GM19193 (cell line): ENCODE data around the gene MALRD1.

Experiments
- POLR2A ChIP-seq: IDR thresholded peaks from 4 replicates; pipeline ENCODE4 v1.6.1; 2011; ENCODE audit not compliant: insufficient read depth, insufficient read length; ENCODE audit errors: extremely low read depth

The MALRD1 gene

DNA sequence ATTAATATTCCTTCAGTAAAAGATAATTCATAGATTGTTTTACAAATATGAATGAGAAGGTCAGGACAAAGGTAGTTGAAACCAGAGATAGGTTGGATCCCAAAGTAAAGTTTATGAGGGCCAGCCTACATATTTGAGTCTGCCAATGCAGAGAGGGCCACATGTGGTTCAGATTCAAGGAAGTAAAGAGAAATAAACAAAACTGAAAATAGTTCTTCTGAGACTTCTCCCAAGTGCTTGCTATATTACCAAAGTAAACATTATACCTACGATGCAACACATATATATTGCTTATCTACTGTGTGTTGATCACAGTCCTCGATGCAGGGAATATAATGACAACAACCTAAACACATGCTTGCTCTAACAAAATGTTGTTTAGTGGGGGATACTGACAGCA, 109.8 kb downstream of the MALRD1 start:
- TF ChIP-seq POLR2A, result no peak

DNA sequence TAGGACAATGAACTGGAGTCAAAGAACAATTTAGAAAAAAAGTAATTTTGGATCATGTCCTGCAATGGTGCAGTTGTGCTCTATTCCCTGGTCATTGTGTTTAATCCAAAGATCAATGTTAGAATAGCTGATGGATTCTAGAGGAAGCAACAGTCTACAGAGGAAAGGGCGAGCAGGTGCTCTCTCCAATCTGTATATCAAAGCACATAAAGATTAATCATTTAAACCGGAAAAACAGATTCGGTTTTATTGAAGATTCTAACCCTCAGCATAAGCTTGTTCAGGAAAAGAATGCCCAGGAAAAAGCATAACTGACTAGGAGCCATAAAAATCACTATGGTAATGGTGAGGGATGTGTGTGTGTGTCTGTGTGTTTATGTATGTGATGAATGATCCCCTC, 110.3 kb downstream of the MALRD1 start:
- no peak for TF ChIP-seq POLR2A

DNA sequence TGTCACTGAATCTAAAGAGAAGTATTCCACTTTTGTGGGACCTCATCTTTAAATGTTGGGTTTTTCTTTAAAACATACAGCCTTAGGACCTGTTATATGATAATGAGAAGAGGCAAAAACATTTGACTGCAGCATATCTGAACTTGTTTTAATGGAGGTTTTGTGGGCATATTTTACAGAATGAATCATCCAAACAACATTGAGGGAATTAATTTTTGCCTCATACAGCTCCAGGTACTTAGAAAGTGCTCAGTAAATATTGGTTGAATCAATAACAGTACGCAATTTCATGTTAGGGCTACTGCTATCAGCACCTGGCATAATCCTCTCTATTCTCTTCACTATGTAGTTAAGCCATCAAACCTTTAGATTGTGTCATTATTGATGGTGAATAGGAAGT, 115.9 kb downstream of the MALRD1 start:
- TF ChIP-seq POLR2A, result no peak

DNA sequence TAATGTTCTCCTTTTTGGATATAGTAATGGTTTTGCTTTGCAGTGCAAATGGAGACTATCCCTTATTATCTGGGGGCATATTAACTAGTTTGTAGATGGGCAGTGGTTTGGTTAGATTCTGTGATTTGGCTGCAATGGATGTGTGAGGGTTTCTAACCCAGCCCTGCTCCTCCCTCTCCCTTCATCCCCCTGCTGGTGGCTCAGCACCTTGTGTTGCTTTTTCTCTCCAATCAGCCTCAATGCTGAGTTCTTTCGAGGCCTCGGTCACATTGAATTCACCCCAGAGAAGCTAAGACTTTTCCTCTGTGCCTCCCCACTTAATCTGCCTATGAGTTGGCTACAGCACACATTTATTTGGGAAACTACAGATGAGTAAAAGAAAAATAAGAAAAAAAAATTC, 120.0 kb downstream of the MALRD1 start:
- no peak for TF ChIP-seq POLR2A

DNA sequence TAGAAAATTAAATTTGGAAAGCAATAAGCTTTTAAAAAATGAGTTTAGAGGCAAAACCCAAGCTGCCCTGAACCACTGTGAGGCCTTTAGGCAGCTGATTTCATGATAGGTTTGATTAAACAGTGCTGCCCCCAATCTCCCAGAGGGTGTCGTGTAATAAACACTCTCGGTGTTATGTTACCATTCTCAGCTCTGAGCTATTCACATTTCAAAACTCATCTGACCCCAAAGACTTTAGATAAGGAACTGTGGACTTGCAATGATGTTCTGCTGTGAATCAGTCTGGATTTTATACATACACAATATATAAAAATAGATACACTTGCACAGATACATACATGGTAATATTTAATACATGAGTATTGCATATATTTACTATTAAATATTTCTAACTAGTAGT, 120.4 kb downstream of the MALRD1 start:
- TF ChIP-seq POLR2A, result no peak

DNA sequence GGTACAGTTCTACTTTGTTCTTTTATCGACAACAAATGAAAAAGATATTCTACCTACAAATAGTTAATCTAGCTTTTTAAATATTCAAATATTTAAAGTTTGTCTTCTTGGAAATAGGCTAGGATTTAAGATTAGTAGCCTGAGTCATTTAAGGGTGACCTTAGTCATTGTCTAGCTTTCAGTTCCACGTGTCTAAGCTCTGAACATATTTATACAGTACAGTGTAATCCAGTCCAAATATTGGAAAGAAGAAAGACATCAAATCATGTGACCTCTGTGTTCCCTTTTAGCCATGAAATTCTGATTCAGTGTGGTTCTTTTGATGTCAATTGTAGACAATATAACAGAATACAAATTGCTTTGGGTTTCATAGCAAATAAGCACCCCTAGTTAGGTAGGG, 121.1 kb downstream of the MALRD1 start:
- no peak for TF ChIP-seq POLR2A

DNA sequence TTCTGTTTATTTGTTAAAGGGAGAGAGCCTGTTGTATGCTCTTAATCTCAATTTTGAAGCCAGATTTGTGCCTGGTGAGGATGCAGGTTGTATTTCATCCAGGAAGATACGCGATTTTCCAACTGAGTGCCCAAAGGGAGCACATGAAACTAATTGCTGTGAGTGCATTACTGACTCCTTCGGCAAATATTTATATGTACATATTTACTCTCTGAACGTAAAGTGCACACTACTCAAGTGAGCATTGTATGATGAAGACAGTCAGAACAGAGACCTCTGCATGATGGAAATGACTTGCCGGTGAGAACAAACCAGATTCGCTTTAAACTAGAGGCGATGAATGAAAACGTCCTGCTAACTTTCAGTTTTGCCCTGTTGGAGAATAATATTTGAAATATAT, 130.1 kb downstream of the MALRD1 start:
- TF ChIP-seq POLR2A, result no peak

DNA sequence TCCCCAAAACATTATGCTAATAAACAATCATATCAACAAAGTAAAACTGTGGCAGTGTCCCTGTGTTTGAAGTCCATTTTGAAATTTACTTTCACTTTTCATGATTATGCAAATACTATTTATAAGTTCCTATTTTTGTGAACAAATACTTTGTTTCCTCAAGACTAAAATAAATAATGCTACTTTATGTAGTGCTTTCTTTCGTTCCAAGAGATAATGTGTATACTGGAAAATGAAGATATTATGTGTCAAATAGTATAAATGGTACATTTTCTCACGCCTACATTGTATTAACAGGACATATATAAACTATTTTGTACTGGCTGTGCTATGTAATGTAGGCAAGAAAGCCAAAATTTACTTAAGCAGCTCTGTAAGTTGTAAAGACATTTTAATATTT, 136.3 kb downstream of the MALRD1 start:
- no peak for TF ChIP-seq POLR2A

DNA sequence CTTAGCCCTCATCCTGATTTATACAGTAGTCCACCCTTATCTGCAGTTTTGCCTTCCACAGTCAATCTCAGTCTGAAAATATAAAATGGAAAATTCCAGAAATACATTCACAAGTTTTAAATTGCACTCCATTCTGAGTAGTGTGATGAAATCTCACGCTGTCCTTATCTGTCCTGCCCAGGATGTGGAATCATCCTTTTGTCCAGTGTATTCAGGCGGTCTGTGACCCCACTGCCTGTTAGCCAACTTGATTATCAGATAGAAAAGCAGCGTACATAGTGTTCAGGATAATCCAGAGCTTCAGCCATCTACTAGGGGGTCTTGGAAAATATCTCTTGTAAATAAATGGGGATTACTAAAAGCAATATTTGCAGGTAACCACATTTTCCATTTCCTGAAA, 146.3 kb downstream of the MALRD1 start:
- no peak for TF ChIP-seq POLR2A

DNA sequence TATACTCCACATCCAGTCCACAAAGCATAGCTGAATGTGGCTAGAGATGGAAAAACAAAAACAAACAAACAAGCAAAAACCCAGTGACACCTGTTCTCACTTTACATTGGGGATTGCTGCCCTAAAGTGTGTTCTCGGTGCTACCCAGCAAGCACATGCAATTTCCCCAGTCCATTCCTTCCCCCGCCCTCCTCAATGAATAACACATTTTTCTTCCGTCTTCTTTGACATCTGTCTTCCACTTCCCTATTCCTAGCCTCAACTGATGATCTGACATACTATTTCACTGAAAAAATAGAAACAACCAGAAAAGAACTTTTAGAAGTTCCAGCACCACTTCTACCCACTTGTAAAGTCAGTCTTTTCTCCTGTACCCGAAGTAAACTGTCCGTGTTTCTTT, 147.1 kb downstream of the MALRD1 start:
- TF ChIP-seq POLR2A, result no peak

DNA sequence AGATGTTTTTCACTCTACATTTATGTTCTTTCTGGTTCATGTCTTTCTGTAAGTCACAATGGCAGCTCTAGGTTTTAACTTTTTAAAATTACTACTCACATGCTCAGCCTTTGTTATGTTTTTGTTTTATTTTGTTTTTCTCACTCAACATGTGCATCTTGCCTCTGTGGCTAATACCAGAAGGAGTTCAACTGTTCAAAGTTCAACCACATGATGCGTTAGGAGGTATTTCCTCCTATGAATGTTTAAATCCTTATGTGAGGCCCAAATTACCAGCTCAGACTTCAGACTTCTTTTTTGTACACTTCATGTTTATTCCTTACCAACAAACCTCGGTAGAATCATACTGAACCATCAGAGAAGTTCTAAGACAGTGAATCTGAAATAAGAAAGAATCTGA, 151.6 kb downstream of the MALRD1 start:
- no peak for TF ChIP-seq POLR2A

DNA sequence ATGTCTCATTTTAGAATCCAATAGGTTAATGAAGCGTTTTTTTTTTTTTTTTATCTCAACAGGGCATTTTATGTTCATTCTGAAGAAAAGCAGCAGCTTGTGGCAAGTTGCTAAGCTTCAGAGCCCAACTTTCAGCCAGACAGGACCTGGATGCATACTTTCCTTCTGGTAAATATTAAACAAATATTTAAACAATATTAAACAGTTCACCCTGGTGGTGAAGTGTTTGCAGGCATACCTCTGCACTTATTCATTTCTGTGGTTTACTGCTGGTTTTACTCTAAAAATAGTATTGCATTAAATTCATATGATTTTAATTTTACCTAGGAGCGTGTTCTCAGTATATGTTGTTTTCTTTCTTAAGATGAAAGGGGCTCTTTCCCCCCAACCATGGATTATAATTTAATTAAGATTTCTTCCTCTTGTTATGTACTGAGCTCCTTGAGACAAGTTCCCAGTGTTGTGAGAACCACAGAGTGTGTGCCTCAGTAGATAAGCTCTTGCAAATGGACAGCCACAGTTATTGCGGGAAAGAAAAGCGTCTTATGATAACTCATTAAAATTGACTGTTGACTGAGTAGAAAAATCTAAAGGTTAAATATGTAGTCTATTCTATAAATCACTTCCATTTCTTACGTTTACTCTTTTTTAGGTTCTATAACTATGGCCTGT, 155.8 kb downstream of the MALRD1 start:
- no peak for TF ChIP-seq POLR2A

DNA sequence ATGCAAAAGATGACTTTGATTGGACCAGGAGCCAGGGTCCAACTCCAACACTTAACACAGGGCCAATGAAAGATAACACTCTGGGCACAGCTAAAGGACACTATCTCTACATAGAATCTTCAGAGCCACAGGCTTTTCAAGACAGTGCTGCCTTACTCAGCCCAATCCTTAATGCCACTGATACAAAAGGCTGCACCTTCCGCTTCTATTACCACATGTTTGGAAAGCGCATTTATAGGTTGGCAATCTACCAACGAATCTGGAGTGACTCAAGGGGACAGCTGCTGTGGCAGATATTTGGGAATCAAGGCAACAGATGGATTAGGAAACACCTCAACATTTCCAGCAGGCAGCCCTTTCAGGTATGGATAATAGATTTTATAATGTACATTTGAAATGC, 160.7 kb downstream of the MALRD1 start:
- TF ChIP-seq POLR2A, result no peak

DNA sequence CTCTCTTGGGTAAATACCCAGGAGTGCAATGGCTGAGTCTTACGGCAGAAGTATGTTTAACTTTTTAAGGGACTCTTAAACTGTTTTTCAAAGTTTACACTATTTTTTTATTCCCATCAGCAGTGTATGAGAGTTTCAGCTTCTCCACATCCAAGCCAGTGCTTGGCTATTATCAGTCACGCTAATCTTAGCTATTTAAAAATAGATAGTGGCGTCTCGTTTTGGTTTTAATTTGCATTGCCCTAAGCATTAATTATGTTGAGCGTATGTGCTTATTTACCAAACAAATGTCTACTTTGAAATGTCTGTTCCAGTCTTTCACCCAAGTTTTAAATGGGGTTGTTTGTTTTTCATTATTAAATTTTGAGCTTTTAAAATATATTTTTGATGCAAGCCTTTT, 164.0 kb downstream of the MALRD1 start:
- no peak for TF ChIP-seq POLR2A

DNA sequence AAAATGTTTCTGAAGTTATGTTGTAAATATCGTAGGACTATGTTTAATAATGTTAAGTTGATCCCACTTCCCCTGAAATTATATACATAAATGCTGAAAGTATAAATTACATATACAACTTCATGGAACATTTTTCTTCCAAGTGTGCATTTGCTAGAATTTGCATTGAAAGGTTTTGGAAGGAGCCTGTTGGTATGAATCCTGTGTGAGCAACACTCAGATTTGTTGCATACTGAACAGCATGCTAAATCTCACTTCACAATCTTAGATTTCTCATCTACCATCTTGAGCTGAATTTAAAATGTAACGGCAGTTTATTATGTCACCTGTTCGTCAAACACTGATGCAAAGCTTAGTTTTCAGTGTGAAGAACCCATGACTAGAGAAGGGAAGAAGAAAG, 172.6 kb downstream of the MALRD1 start:
- TF ChIP-seq POLR2A, result no peak

DNA sequence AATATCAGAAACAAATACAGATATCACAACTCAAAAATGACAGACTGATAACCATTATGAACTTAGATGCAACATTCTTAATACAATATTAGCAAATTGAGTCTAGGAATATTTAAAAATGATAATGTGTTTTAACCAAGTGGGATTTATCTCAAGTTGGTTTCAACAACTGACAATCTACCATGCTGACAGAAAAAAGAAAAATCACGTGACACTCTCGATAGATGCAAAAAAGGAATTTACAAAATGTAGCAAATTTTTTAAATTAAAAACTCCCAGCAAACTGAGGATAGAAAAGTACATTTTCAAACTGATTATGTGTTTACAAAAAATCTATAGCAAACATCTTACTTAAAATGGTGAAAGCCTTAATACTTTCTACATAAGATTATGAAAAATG, 177.4 kb downstream of the MALRD1 start:
- no peak for TF ChIP-seq POLR2A

DNA sequence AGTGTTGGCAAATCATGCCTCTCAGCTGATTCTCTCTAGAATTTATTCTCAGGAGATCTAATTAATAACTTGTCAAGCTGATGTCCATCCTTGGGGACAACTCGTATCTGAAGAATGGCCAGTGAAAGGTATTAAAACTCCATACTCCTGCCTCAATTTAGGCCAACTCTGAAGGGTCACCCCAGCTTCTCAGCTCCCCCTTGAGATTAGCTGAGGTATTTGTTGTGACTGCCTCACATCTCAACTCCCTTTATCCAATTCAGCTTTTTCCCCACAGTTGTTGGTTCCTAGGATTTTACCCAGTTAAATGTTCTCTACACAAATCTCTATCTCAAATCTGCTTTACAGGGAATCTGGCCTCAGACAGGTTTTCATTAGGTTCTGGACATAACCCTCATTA, 182.4 kb downstream of the MALRD1 start:
- TF ChIP-seq POLR2A, result no peak
